HG03175 (cell line): ENCODE measurements around the gene TP53INP2.
"Not testable (repeated sequence)": the region's sequence is repeated elsewhere in the genome, so short reads cannot be mapped to it uniquely, and the experiment has no call there.

ENCODE experiments used
- ATAC-seq: cut with Tn5 transposase; IDR thresholded peaks from one replicate; pipeline ENCODE4 v1.9.1; 2021; ENCODE audit warnings: mild to moderate bottlenecking, moderate library complexity; ENCODE audit not compliant: unreplicated experiment

The TP53INP2 gene

GRCh38 chr20:34720266-34720665 is 16.1 kb downstream of the TP53INP2 start:
- ATAC-seq, result no peak

GRCh38 chr20:34722560-34722959 is 18.4 kb downstream of the TP53INP2 start:
- not testable (repeated sequence) for ATAC-seq

GRCh38 chr20:34724172-34724571 is 20.0 kb downstream of the TP53INP2 start:
- ATAC-seq, result no peak

GRCh38 chr20:34729416-34729815 is 25.3 kb downstream of the TP53INP2 start:
- no peak for ATAC-seq

- no peak for ATAC-seq
Observed at GRCh38 chr20:34732523-34732922, 28.4 kb downstream of the TP53INP2 start.

- ATAC-seq, result no peak
Observed at GRCh38 chr20:34736106-34736735, 32.1 kb downstream of the TP53INP2 start.

- ATAC-seq, result no peak
Observed at GRCh38 chr20:34743039-34743438, 38.9 kb downstream of the TP53INP2 start.

GRCh38 chr20:34744340-34744739 is 40.2 kb downstream of the TP53INP2 start:
- ATAC-seq, result no peak

GRCh38 chr20:34744847-34745246 is 40.7 kb downstream of the TP53INP2 start:
- ATAC-seq, result no peak

- ATAC-seq, result no peak
Observed at GRCh38 chr20:34746674-34747073, 42.5 kb downstream of the TP53INP2 start.

GRCh38 chr20:34747479-34747878 is 43.3 kb downstream of the TP53INP2 start:
- ATAC-seq, result no peak

- no peak for ATAC-seq
Observed at GRCh38 chr20:34748709-34749108, 44.6 kb downstream of the TP53INP2 start.

- no peak for ATAC-seq
Observed at GRCh38 chr20:34750484-34750883, 46.3 kb downstream of the TP53INP2 start.

GRCh38 chr20:34751453-34751852 is 47.3 kb downstream of the TP53INP2 start:
- ATAC-seq, result no peak

GRCh38 chr20:34753706-34754461 is 49.7 kb downstream of the TP53INP2 start:
- no peak for ATAC-seq

- ATAC-seq, result no peak
Observed at GRCh38 chr20:34754611-34755010, 50.5 kb downstream of the TP53INP2 start.

- no peak for ATAC-seq
Observed at GRCh38 chr20:34755367-34755766, 51.2 kb downstream of the TP53INP2 start.

- no peak for ATAC-seq
Observed at GRCh38 chr20:34762031-34762555, 57.9 kb downstream of the TP53INP2 start.
